ENCODE data around the gene GRAMD1B.
"Not testable (repeated sequence)": the region's sequence is repeated elsewhere in the genome, so short reads cannot be mapped to it uniquely, and the experiment has no call there.

The GRAMD1B gene

GRCh38 chr11:123450623-123451022 lies 20.6 kb downstream of the GRAMD1B start:
- H3K27me3 Mint-ChIP-seq, result no peaks in the 10 kb centered on the region
- no peak overlapping the region for H3K4me3 Mint-ChIP-seq
- H3K4me1 Mint-ChIP-seq (ENCODE audit: low read depth), result peaks cover 77% of the 10 kb centered on the region
- peaks cover 32% of the 10 kb centered on the region for H3K36me3 Mint-ChIP-seq (ENCODE audit: low read depth)
- no peaks in the 10 kb centered on the region for H3K9me3 Mint-ChIP-seq
- no peak for DNase-seq
- H3K27ac Mint-ChIP-seq, result peak overlapping the region; percentile 82

GRCh38 chr11:123451183-123451781 lies 21.2 kb downstream of the GRAMD1B start:
- H3K9me3 Mint-ChIP-seq, result no peaks in the 10 kb centered on the region
- H3K4me3 Mint-ChIP-seq, result peak overlapping the region; percentile 47
- no peak for DNase-seq
- H3K4me1 Mint-ChIP-seq (ENCODE audit: low read depth), result peaks cover 84% of the 10 kb centered on the region
- peak overlapping the region; percentile 82 for H3K27ac Mint-ChIP-seq
- H3K36me3 Mint-ChIP-seq (ENCODE audit: low read depth), result peaks cover 30% of the 10 kb centered on the region
- H3K27me3 Mint-ChIP-seq, result no peaks in the 10 kb centered on the region

- Mint-ChIP-seq H3K27ac (peak overlapping the region; percentile 75), H3K4me1 (ENCODE audit: low read depth) (peaks cover 84% of the 10 kb centered on the region), H3K27me3 (no peaks in the 10 kb centered on the region), H3K36me3 (ENCODE audit: low read depth) (peaks cover 31% of the 10 kb centered on the region), H3K9me3 (no peaks in the 10 kb centered on the region), H3K4me3 (no peak overlapping the region)
- DNase-seq, result no peak
These were observed 22.7 kb downstream of the GRAMD1B start for GRCh38 chr11:123452794-123453193.

- peaks cover 35% of the 10 kb centered on the region for H3K36me3 Mint-ChIP-seq (ENCODE audit: low read depth)
- H3K9me3 Mint-ChIP-seq, result no peaks in the 10 kb centered on the region
- no peaks in the 10 kb centered on the region for H3K27me3 Mint-ChIP-seq
- H3K4me3 Mint-ChIP-seq, result peak overlapping the region; percentile 68
- peak; percentile 66 for DNase-seq
- H3K27ac Mint-ChIP-seq, result peak overlapping the region; percentile 91
- H3K4me1 Mint-ChIP-seq (ENCODE audit: low read depth), result peaks cover 81% of the 10 kb centered on the region
These were observed 24.1 kb downstream of the GRAMD1B start for GRCh38 chr11:123454060-123454651.

GRCh38 chr11:123454796-123455195 lies 24.7 kb downstream of the GRAMD1B start:
- Mint-ChIP-seq H3K27me3 (no peaks in the 10 kb centered on the region), H3K9me3 (no peaks in the 10 kb centered on the region), H3K4me1 (ENCODE audit: low read depth) (peaks cover 78% of the 10 kb centered on the region), H3K36me3 (ENCODE audit: low read depth) (peaks cover 35% of the 10 kb centered on the region), H3K27ac (peak overlapping the region; percentile 91), H3K4me3 (peak overlapping the region; percentile 68)
- DNase-seq, result no peak

- not testable (repeated sequence) for DNase-seq, H3K27me3 Mint-ChIP-seq, H3K9me3 Mint-ChIP-seq
- peak overlapping the region; percentile 57 for H3K4me3 Mint-ChIP-seq
- peaks cover 62% of the 10 kb centered on the region for H3K4me1 Mint-ChIP-seq (ENCODE audit: low read depth)
- peaks cover 36% of the 10 kb centered on the region for H3K36me3 Mint-ChIP-seq (ENCODE audit: low read depth)
- peak overlapping the region; percentile 86 for H3K27ac Mint-ChIP-seq
These were observed 26.4 kb downstream of the GRAMD1B start for GRCh38 chr11:123456448-123456847.

- peaks cover 34% of the 10 kb centered on the region for H3K36me3 Mint-ChIP-seq (ENCODE audit: low read depth)
- no peaks in the 10 kb centered on the region for H3K27me3 Mint-ChIP-seq
- H3K4me1 Mint-ChIP-seq (ENCODE audit: low read depth), result peaks cover 54% of the 10 kb centered on the region
- no peak for DNase-seq
- peak overlapping the region; percentile 86 for H3K27ac Mint-ChIP-seq
- peak overlapping the region; percentile 57 for H3K4me3 Mint-ChIP-seq
- no peaks in the 10 kb centered on the region for H3K9me3 Mint-ChIP-seq
These were observed 27.2 kb downstream of the GRAMD1B start for GRCh38 chr11:123457187-123457770.

GRCh38 chr11:123458501-123458900 lies 28.4 kb downstream of the GRAMD1B start:
- DNase-seq, result no peak
- Mint-ChIP-seq H3K4me3 (no peak overlapping the region), H3K4me1 (ENCODE audit: low read depth) (peaks cover 45% of the 10 kb centered on the region), H3K9me3 (no peaks in the 10 kb centered on the region), H3K27ac (peak overlapping the region; percentile 59), H3K36me3 (ENCODE audit: low read depth) (peaks cover 34% of the 10 kb centered on the region), H3K27me3 (no peaks in the 10 kb centered on the region)

- Mint-ChIP-seq H3K27ac (no peak overlapping the region), H3K27me3 (no peaks in the 10 kb centered on the region), H3K4me3 (no peak overlapping the region), H3K4me1 (ENCODE audit: low read depth) (peaks cover 32% of the 10 kb centered on the region), H3K36me3 (ENCODE audit: low read depth) (peaks cover 25% of the 10 kb centered on the region), H3K9me3 (no peaks in the 10 kb centered on the region)
- no peak for DNase-seq
These were observed 30.1 kb downstream of the GRAMD1B start for GRCh38 chr11:123460012-123460700.

GRCh38 chr11:123461164-123461563 lies 31.1 kb downstream of the GRAMD1B start:
- DNase-seq, result no peak
- Mint-ChIP-seq H3K4me3 (no peak overlapping the region), H3K27ac (no peak overlapping the region), H3K4me1 (ENCODE audit: low read depth) (peaks cover 26% of the 10 kb centered on the region), H3K36me3 (ENCODE audit: low read depth) (peaks cover 20% of the 10 kb centered on the region), H3K27me3 (no peaks in the 10 kb centered on the region), H3K9me3 (no peaks in the 10 kb centered on the region)

- H3K27ac Mint-ChIP-seq; DNase-seq; H3K4me3 Mint-ChIP-seq; H3K36me3 Mint-ChIP-seq (ENCODE audit: low read depth); H3K27me3 Mint-ChIP-seq; H3K9me3 Mint-ChIP-seq: not testable (repeated sequence)
- peaks cover 23% of the 10 kb centered on the region for H3K4me1 Mint-ChIP-seq (ENCODE audit: low read depth)
These were observed 35.6 kb downstream of the GRAMD1B start for GRCh38 chr11:123465667-123466066.

- H3K4me3 Mint-ChIP-seq; DNase-seq; H3K27me3 Mint-ChIP-seq; H3K36me3 Mint-ChIP-seq (ENCODE audit: low read depth); H3K9me3 Mint-ChIP-seq: not testable (repeated sequence)
- Mint-ChIP-seq H3K27ac (peak overlapping the region; percentile 81), H3K4me1 (ENCODE audit: low read depth) (peaks cover 23% of the 10 kb centered on the region)
These were observed 36.1 kb downstream of the GRAMD1B start for GRCh38 chr11:123466172-123466571.

GRCh38 chr11:123469089-123469488 lies 39.0 kb downstream of the GRAMD1B start:
- no peak for DNase-seq
- peaks cover 3% of the 10 kb centered on the region for H3K36me3 Mint-ChIP-seq (ENCODE audit: low read depth)
- H3K4me1 Mint-ChIP-seq (ENCODE audit: low read depth), result peaks cover 23% of the 10 kb centered on the region
- no peaks in the 10 kb centered on the region for H3K27me3 Mint-ChIP-seq
- H3K4me3 Mint-ChIP-seq, result no peak overlapping the region
- H3K27ac Mint-ChIP-seq, result no peak overlapping the region
- no peaks in the 10 kb centered on the region for H3K9me3 Mint-ChIP-seq

GRCh38 chr11:123469586-123469985 lies 39.5 kb downstream of the GRAMD1B start:
- H3K4me1 Mint-ChIP-seq (ENCODE audit: low read depth), result peaks cover 23% of the 10 kb centered on the region
- no peak for DNase-seq
- peaks cover 3% of the 10 kb centered on the region for H3K36me3 Mint-ChIP-seq (ENCODE audit: low read depth)
- no peak overlapping the region for H3K4me3 Mint-ChIP-seq
- no peaks in the 10 kb centered on the region for H3K9me3 Mint-ChIP-seq
- H3K27ac Mint-ChIP-seq, result no peak overlapping the region
- no peaks in the 10 kb centered on the region for H3K27me3 Mint-ChIP-seq

GRCh38 chr11:123470842-123471241 lies 40.8 kb downstream of the GRAMD1B start:
- no peaks in the 10 kb centered on the region for H3K9me3 Mint-ChIP-seq
- no peak overlapping the region for H3K27ac Mint-ChIP-seq
- peaks cover 21% of the 10 kb centered on the region for H3K4me1 Mint-ChIP-seq (ENCODE audit: low read depth)
- H3K27me3 Mint-ChIP-seq, result no peaks in the 10 kb centered on the region
- H3K4me3 Mint-ChIP-seq, result no peak overlapping the region
- no peak for DNase-seq
- peaks cover 5% of the 10 kb centered on the region for H3K36me3 Mint-ChIP-seq (ENCODE audit: low read depth)
